AG04449 (cell line): ENCODE measurements around the gene NDST4.

Experiments used
- CTCF ChIA-PET: fragments of 350-600 bp; formaldehyde crosslinking; extraction: SDS; loops from one replicate; lab custom pipeline; 2021; ENCODE audit warnings: antibody characterized with exemption; lab: Yijun Ruan, JAX
- POLR2A ChIA-PET: fragments of 400-600, 350-600 bp; formaldehyde crosslinking; extraction: SDS; loops from one replicate; lab custom pipeline; 2020; ENCODE audit warnings: antibody characterized with exemption, inconsistent platforms; lab: Yijun Ruan, JAX
- DNase-seq: peaks from one replicate; pipeline ENCODE4 v3.0.0-alpha.2; 2010; ENCODE audit warnings: low read depth, low spot score
- H3K4me3 ChIP-seq: 2 replicates; pipeline ENCODE4 v1.5.1; 2011; ENCODE audit warnings: low read depth, mild to moderate bottlenecking, control low read depth, low read length
- TF ChIP-seq, protein P1 (sequence below): IDR thresholded peaks from one replicate; pipeline ENCODE4 v1.5.1; 2011; ENCODE audit warnings: mild to moderate bottlenecking, moderate library complexity, low read length, control low read depth, inconsistent platforms; ENCODE audit not compliant: insufficient read depth; ENCODE audit errors: missing control alignments

Gene NDST4

DNA sequence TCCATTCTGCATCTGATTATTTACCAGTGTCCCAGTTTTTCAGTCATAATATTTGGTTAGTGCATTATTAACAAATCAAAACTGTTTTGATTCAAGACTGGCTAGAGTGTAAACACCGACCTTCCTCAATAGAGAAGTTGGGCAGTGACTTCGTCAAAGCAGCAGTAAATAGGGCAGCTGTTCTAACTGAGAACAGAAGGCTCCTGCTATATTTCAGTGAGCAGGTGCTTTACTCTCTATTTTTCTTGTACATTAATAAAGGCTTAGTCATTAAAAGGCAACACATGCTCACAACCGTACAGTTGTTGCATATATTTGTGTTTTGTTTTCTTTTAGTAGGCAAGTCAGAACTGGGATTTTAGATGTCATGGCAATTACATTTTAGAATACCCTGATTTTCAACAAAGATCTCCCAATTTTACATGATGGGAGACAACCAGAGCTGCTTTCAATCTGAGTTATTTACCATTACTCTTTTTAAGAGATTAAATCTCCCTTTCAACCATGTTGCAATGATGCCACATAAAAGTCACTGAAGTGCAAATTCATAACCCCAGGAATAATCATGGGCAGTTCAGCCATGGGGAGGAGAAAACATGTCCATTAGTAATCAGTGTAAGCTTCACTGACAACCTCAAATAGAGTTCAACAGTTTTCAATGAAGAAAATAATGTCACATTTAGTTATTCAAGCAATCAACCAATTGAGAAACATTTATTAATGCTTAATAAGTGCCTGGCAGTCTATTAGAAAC, 233.3 kb downstream of the NDST4 start:
- CTCF ChIA-PET = no interaction called here

DNA sequence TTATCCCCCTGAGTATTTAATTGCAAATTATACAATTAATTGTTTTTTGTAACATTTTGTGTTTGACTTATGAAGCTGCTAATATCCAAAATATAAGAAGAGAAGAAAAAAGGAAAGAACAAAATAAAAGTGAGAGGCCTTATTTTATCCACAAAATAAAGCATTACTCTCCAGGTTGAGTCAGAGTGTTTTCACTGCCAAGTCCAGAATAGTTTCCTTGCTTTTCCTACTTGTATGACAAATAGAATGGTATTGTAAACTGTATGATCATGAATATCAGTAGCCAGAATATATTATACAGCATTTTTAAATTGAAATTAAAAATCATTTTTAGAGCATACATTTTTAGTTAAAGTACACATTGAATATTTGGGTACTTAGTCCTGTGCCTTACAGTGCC, 237.8 kb downstream of the NDST4 start:
- no peak for DNase-seq
- TF ChIP-seq, protein P1, sequence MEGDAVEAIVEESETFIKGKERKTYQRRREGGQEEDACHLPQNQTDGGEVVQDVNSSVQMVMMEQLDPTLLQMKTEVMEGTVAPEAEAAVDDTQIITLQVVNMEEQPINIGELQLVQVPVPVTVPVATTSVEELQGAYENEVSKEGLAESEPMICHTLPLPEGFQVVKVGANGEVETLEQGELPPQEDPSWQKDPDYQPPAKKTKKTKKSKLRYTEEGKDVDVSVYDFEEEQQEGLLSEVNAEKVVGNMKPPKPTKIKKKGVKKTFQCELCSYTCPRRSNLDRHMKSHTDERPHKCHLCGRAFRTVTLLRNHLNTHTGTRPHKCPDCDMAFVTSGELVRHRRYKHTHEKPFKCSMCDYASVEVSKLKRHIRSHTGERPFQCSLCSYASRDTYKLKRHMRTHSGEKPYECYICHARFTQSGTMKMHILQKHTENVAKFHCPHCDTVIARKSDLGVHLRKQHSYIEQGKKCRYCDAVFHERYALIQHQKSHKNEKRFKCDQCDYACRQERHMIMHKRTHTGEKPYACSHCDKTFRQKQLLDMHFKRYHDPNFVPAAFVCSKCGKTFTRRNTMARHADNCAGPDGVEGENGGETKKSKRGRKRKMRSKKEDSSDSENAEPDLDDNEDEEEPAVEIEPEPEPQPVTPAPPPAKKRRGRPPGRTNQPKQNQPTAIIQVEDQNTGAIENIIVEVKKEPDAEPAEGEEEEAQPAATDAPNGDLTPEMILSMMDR = no peak
- H3K4me3 ChIP-seq = no peak overlapping the region
- ChIA-PET CTCF (no interaction called here), POLR2A (no interaction called here)

More for the DNA sequence above, 233.3 kb downstream of the NDST4 start:
- POLR2A ChIA-PET = no interaction called here
- DNase-seq = no peak
- H3K4me3 ChIP-seq = no peak overlapping the region
- TF ChIP-seq, protein P1 = no peak

DNA sequence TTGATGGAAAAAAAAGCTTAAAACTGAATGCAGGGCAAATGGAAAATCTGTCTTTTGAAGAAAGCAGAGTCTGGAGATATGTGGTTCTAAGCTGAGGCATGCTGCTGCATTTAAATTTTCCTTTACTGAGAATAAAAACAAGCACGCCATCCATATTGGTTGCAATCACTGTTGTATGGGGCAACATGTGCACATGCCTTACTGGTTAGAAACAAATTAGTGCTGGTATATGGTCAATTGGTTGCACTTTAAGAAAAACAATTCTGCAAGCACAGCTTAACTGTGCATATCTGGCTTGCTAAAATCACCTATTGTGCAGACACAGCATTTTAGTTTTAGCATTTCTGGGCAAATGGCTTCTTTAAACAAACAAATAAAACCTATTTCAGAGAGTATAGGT, 239.1 kb downstream of the NDST4 start:
- TF ChIP-seq, protein P1 = no peak
- no peak for DNase-seq
- POLR2A ChIA-PET = no interaction called here
- CTCF ChIA-PET = no interaction called here
- H3K4me3 ChIP-seq = no peak overlapping the region

DNA sequence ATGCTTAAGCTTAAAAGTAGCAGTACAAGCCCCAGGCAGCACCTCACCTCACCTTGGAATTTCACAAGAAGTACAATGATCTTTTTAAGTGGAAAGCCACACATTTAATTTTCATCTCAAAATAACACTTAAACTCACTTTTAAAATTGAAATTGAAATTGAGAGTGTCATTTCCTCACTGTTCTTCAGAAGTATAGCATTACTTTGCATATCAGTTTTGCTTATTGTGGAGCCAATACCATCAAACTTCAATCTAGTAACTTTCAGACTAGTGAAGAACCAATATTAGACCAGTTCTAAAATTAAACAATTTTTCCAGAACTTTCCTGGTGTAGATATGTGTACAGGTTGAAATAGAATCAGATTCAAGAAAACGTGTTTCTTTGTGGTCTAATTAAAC, 242.4 kb downstream of the NDST4 start:
- H3K4me3 ChIP-seq = no peak overlapping the region
- DNase-seq = no peak
- TF ChIP-seq, protein P1 = no peak
- CTCF ChIA-PET = no interaction called here
- POLR2A ChIA-PET = no interaction called here

DNA sequence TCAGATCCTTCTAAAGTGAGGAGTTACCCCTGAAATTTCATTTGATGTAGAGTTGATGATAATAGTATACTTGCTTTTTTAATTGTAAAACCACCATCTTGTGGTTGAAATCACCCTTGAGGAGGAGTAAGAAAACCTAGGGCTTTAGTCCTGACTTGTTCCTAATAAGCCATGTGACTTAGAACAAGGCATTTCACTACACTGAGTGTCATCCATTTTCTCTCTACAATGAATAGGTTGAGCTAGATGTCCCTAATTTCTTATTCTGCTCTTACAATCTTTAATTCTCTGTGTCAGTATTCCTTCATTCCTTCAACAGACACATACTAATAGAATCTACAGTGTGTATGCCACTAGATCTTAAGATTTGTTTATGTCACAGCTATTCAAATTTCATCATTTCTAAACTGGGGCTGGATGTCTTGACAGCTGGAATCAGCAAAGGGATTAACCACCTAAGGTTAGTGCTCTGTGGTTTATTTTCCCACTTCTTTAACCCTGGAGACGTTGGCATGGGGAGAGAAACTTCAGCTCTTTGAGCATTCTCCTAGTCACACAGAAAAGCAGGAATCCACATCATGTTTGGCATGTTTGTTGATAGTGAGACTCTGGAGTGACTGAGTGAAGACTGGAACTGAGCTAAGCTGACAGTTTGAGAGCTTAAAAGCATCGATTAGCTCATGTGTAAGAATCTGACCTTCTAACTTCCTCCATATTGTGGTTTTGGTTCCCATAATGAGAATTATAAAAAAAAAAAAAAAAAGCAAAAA, 246.3 kb downstream of the NDST4 start:
- CTCF ChIA-PET = no interaction called here
- no peak for DNase-seq
- TF ChIP-seq, protein P1 = no peak
- POLR2A ChIA-PET = no interaction called here
- H3K4me3 ChIP-seq = no peak overlapping the region

DNA sequence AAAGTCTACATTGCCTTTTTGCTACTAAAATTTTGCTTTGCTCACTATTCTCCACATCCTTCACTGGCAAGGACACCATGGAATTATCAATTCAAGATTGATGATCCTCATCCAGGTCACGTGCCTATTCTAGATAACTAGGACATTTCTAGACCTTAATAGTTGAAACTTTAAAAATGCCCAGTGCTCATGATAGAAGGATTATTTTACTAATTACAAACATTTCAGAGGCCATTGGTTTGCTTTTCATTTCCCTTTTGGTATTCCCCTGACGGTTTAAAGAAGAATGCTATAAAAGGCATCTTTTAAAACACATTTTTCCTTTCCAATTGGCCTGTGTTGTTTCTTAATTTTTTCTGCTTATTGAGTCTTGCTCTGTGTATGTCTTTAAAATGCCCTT, 249.4 kb downstream of the NDST4 start:
- CTCF ChIA-PET = no interaction called here

More for the DNA sequence above, 249.4 kb downstream of the NDST4 start:
- DNase-seq = no peak
- H3K4me3 ChIP-seq = no peak overlapping the region
- POLR2A ChIA-PET = no interaction called here
- TF ChIP-seq, protein P1 = no peak
